Liver (tissue), 9 donors: Measurements from ENCODE around the gene DIS3. TPM values are rescaled to one million over a fixed set of nuclear protein-coding genes. Genes with fewer than 3 reads are reported as not detected.

Experiments
- DNase-seq: peaks from one replicate; pipeline ENCODE4 v3.0.0-alpha.2; 2017; ENCODE audit warnings: low spot score
- H3K27ac ChIP-seq, 2 donors: one replicate each; pipeline ENCODE4 v1.7.0; 2013; ENCODE audit warnings: inconsistent platforms in 2 of 2, low read length in 2 of 2, control low read depth in 1 of 2, low read depth in 1 of 2, mild to moderate bottlenecking in 1 of 2
- H3K27me3 ChIP-seq, 4 donors: one replicate each; pipeline versions ENCODE4 v1.6.1 to v1.7.0; 2013; ENCODE audit warnings: low read length in 3 of 4, inconsistent platforms in 1 of 4, mild to moderate bottlenecking in 1 of 4, moderate library complexity in 1 of 4; ENCODE audit not compliant: control insufficient read depth in 4 of 4, insufficient read depth in 4 of 4
- H3K36me3 ChIP-seq, 4 donors: one replicate each; pipeline versions ENCODE4 v1.6.1 to v1.7.0; 2013; ENCODE audit warnings: low read length in 3 of 4, mild to moderate bottlenecking in 3 of 4, low read depth in 1 of 4, moderate library complexity in 1 of 4; ENCODE audit not compliant: control insufficient read depth in 4 of 4, insufficient read depth in 3 of 4
- H3K4me1 ChIP-seq, 4 donors: one replicate each; pipeline versions ENCODE4 v1.6.1 to v1.7.0; 2013; ENCODE audit warnings: low read length in 3 of 4, mild to moderate bottlenecking in 3 of 4, moderate library complexity in 1 of 4; ENCODE audit not compliant: control insufficient read depth in 4 of 4, insufficient read depth in 4 of 4
- H3K4me3 ChIP-seq, 3 donors: one replicate each; pipeline versions ENCODE4 v1.6.1 to v1.7.0; 2013; ENCODE audit warnings: low read length in 3 of 3, control low read depth in 1 of 3, low read depth in 1 of 3, mild to moderate bottlenecking in 1 of 3
- H3K9ac ChIP-seq, 2 donors: one replicate each; pipeline ENCODE4 v1.7.0; 2013; ENCODE audit warnings: low read length in 2 of 2, mild to moderate bottlenecking in 2 of 2, moderate library complexity in 2 of 2, control low read depth in 1 of 2, low read depth in 1 of 2
- H3K9me3 ChIP-seq, 4 donors: one replicate each; pipeline versions ENCODE4 v1.6.1 to v1.7.0; 2013; ENCODE audit warnings: low read length in 3 of 4; ENCODE audit not compliant: control insufficient read depth in 4 of 4
- ATF3 ChIP-seq: IDR thresholded peaks from 2 replicates; pipeline ENCODE4 v1.6.1; 2016; ENCODE audit warnings: antibody characterized with exemption
- CTCF ChIP-seq: fragments of 150-350 bp; IDR thresholded peaks from 2 replicates; pipeline ENCODE4 v1.5.1; 2017; ENCODE audit warnings: improper control_type of control experiment, low read depth, low read length; ENCODE audit not compliant: missing input control
- EGR1 ChIP-seq, 2 donors: IDR thresholded peaks; 2 replicates each; pipeline ENCODE4 v1.6.1; 2016 to 2018; ENCODE audit warnings: antibody characterized with exemption in 2 of 2, low read depth in 2 of 2
- FOXA1 ChIP-seq: IDR thresholded peaks from 2 replicates; pipeline ENCODE4 v1.6.1; 2016; ENCODE audit warnings: antibody characterized with exemption
- FOXA2 ChIP-seq: IDR thresholded peaks from 2 replicates; pipeline ENCODE4 v1.6.1; 2016; ENCODE audit warnings: antibody characterized with exemption
- GABPA ChIP-seq, 2 donors: IDR thresholded peaks in 1 of 2; conservative IDR thresholded peaks in 1 of 2; 2 replicates each; pipeline ENCODE4 v1.6.1; 2016; ENCODE audit warnings: antibody characterized with exemption in 2 of 2, mild to moderate bottlenecking in 1 of 2, moderate library complexity in 1 of 2
- HNF4A ChIP-seq, 2 donors: conservative IDR thresholded peaks; 2 replicates each; pipeline ENCODE4 v1.6.1; 2016; ENCODE audit warnings: antibody characterized with exemption in 2 of 2, mild to moderate bottlenecking in 2 of 2
- HNF4G ChIP-seq: IDR thresholded peaks from 2 replicates; pipeline ENCODE4 v1.6.1; 2016; ENCODE audit warnings: antibody characterized with exemption
- JUND ChIP-seq, 2 donors: IDR thresholded peaks; 2 replicates each; pipeline ENCODE4 v1.6.1; 2016; ENCODE audit warnings: antibody characterized with exemption in 2 of 2
- MAX ChIP-seq: IDR thresholded peaks from 2 replicates; pipeline ENCODE4 v1.6.1; 2016; ENCODE audit warnings: antibody characterized with exemption
- NR2F2 ChIP-seq: IDR thresholded peaks from 2 replicates; pipeline ENCODE4 v1.6.1; 2016; ENCODE audit warnings: antibody characterized with exemption
- RAD21 ChIP-seq, 2 donors: IDR thresholded peaks; 2 replicates each; pipeline ENCODE4 v1.6.1; 2016; ENCODE audit warnings: antibody characterized with exemption in 2 of 2, mild to moderate bottlenecking in 2 of 2
- REST ChIP-seq: IDR thresholded peaks from 2 replicates; pipeline ENCODE4 v1.6.1; 2016; ENCODE audit warnings: antibody characterized with exemption, mild to moderate bottlenecking
- RXRA ChIP-seq, 2 donors: IDR thresholded peaks; 2 replicates each; pipeline ENCODE4 v1.6.1; 2017 to 2018; ENCODE audit warnings: antibody characterized with exemption in 2 of 2, mild to moderate bottlenecking in 1 of 2
- SP1 ChIP-seq: IDR thresholded peaks from 2 replicates; pipeline ENCODE4 v1.6.1; 2018; ENCODE audit warnings: antibody characterized with exemption, mild to moderate bottlenecking
- TAF1 ChIP-seq: conservative IDR thresholded peaks from 2 replicates; pipeline ENCODE4 v1.6.1; 2016; ENCODE audit warnings: antibody characterized with exemption, mild to moderate bottlenecking
- YY1 ChIP-seq: IDR thresholded peaks from 2 replicates; pipeline ENCODE4 v1.6.1; 2016; ENCODE audit warnings: antibody characterized with exemption, mild to moderate bottlenecking
- ZBTB33 ChIP-seq: IDR thresholded peaks from 2 replicates; pipeline ENCODE4 v1.6.1; 2016; ENCODE audit warnings: antibody characterized with exemption
- WGBS: extraction: QIAGEN DNeasy Blood & Tissue Kit; methylation state at CpG from one replicate; pipeline ENCODE4 v1.1.7; 2013; 5-methylcytosine and 5-hydroxymethylcytosine counted together
- polyA plus RNA-seq, 2 donors: library from polyadenylated mRNA; stranded (reverse) in 1 of 2; unstranded in 1 of 2; fragments of 200-250 nt in 1 of 2; fragments of >200 nt in 1 of 2; fragmentation: Nextera tagmentation in 1 of 2; extraction: Ambion mirVana in 1 of 2; gene quantifications; one replicate each; pipeline versions ENCODE4 v1.2.1 to v1.2.3, GENCODE V29; 2013 to 2015
- total RNA-seq, 2 donors: library from RNA; depleted of rRNA; stranded (reverse); fragments of >200 nt; gene quantifications; one replicate each; pipeline ENCODE4 v1.2.3, GENCODE V29; 2014
- donor health status: healthy.
- donor health status: healthy.
- donor health status: healthy.
- donor health status: healthy.
- donor health status: healthy.

Gene DIS3
- 10 to 100 TPM; 14.3 to 17.4 TPM for total RNA-seq
- 1 to 10 TPM; 8.0 to 8.6 TPM for polyA plus RNA-seq

GRCh38 chr13:72781451-72782439 lies at the start of gene DIS3, which contains the start of gene PIBF1:
TSS of gene DIS3 (minus strand) at chr13:72781900. CDS start at chr13:72781832, 68 bp downstream.
TSS of gene PIBF1 (plus strand) at chr13:72782133. CDS start at chr13:72783470, 1,337 bp downstream.
- H3K4me3 ChIP-seq, result peak within 1 kb of the TSS; percentile 73 to 97 (median 97)
- H3K9me3 ChIP-seq, result no peaks in the 10 kb centered on the region
- peak within 1 kb of the TSS; percentile 82 to 95 for H3K9ac ChIP-seq
- under 1% methylated on average over 81 of the region's 81 CpGs for WGBS
- H3K4me1 ChIP-seq, result peaks cover 7 to 29% (median 16%) of the 10 kb centered on the region in 4 donors
- peaks cover 0 to 15% (median 14%) of the 10 kb centered on the region in 4 donors for H3K36me3 ChIP-seq
- peak; percentile 93 for DNase-seq
- peak within 1 kb of the TSS; percentile 85 to 86 for H3K27ac ChIP-seq
- TF ChIP-seq MAX (peak; percentile 97), HNF4A (conservative IDR thresholded peaks at IDR 0.05) (peak in 1 of 2 donors; percentile 22), YY1 (peak; percentile 93), CTCF (peak; percentile 1), RAD21 (IDR thresholded peaks at IDR 0.05) (peak; percentile 15 to 21), ZBTB33 (peak; percentile 99), FOXA2 (no peak), SP1 (peak; percentile 84), HNF4G (peak; percentile 20), REST (peak; percentile 74), EGR1 (IDR thresholded peaks at IDR 0.05; ENCODE audit: low read depth in 2 of 2) (peak; percentile 53 to 77), TAF1 (peak; percentile 84), NR2F2 (peak; percentile 66), JUND (IDR thresholded peaks at IDR 0.05) (peak in 1 of 2 donors; percentile 28), GABPA (IDR thresholded peaks at IDR 0.05 in 1 of 2, conservative IDR thresholded peaks at IDR 0.05 in 1 of 2) (peak; percentile 98 to 99), RXRA (IDR thresholded peaks at IDR 0.05) (peak; percentile 60 to 66), ATF3 (peak; percentile 41), FOXA1 (no peak)
- no peaks in the 10 kb centered on the region for H3K27me3 ChIP-seq
